ENCODE measurements around the gene NOD1. TPM values are rescaled to one million over a fixed set of nuclear protein-coding genes. Genes with fewer than 3 reads are reported as not detected.
"Not testable (repeated sequence)": the region's sequence is repeated elsewhere in the genome, so short reads cannot be mapped to it uniquely, and the experiment has no call there.

The NOD1 gene, protein sequence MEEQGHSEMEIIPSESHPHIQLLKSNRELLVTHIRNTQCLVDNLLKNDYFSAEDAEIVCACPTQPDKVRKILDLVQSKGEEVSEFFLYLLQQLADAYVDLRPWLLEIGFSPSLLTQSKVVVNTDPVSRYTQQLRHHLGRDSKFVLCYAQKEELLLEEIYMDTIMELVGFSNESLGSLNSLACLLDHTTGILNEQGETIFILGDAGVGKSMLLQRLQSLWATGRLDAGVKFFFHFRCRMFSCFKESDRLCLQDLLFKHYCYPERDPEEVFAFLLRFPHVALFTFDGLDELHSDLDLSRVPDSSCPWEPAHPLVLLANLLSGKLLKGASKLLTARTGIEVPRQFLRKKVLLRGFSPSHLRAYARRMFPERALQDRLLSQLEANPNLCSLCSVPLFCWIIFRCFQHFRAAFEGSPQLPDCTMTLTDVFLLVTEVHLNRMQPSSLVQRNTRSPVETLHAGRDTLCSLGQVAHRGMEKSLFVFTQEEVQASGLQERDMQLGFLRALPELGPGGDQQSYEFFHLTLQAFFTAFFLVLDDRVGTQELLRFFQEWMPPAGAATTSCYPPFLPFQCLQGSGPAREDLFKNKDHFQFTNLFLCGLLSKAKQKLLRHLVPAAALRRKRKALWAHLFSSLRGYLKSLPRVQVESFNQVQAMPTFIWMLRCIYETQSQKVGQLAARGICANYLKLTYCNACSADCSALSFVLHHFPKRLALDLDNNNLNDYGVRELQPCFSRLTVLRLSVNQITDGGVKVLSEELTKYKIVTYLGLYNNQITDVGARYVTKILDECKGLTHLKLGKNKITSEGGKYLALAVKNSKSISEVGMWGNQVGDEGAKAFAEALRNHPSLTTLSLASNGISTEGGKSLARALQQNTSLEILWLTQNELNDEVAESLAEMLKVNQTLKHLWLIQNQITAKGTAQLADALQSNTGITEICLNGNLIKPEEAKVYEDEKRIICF
- 3.1 and 5.6 TPM in 2 replicates for total RNA-seq

DNA sequence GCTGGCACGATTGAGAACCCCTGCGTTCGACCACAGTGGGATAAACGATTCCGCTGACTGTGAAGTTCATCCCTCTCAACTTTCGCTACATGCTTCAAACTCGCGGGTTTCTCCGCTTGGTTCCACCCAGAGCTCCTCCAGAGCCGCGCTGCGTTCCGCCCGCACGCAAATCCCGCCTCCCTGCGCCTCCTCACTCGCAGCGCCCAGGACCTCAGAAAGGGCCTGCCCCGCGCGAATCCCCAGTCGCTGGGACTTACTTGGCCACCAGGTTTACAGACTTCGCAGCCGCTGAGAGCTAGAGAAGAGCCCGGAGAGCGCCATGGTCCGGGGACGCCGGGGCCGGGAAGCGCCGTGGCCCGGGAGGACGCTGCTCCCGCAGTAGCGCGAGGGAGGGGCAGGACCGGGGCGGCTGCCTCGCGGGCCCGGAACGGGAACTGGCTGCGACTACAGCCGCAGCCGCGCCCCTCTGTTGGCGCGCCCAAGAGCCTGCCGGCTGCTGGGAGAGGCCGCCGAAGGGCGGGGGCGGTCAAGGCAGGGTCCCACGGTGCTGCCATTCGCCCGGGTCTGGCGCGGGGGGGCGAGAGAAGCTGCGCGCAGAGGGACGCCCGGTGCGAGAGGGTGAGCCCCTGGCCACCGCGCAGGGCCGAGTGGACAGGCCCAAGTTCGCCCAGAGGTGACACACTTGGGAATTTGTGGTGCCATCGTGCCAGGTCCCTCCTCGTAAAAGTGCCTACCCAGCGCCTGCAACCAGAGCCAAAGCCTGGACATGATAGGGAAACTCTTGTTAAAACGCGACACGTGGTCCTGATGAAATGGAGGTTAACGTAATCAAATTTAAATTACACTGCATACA lies at the start of gene NOD1:
NOD1 (minus strand) TSS at position 436 of the 853 bp plus-strand sequence. CDS start 21,863 bp downstream, outside the sequence.
- DNase-seq (ENCODE audit: low read depth), result peak; percentile 36

- DNase-seq (ENCODE audit: low read depth), result not testable (repeated sequence)
Observed at GRCh38 chr7:30527297-30527696, 48.7 kb upstream of the NOD1 start.

DNA sequence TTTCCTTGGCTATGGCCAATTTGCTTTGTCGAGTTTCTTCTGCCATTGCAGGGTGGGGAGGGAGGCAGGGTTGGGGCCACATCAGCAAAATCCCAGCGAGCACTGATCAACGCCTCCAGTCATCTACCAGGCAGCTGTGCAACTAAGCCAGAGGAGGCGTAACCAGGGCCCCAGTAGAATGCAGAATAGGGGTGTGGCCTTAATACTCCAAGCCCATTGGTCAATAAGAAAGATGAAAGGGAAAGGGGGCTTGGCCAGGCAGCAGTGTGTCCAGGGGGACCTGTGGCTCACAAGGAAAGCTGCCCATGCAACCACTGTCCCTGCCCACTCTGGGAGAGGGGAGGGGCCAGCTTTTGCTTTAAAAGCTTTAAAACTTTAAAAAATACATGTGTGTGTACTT lies 47.6 kb upstream of the NOD1 start:
- DNase-seq (ENCODE audit: low read depth), result no peak

GRCh38 chr7:30525429-30525828 lies 46.8 kb upstream of the NOD1 start:
- DNase-seq (ENCODE audit: low read depth), result no peak

GRCh38 chr7:30524545-30524944 lies 46.0 kb upstream of the NOD1 start:
- no peak for DNase-seq (ENCODE audit: low read depth)

- no peak for DNase-seq (ENCODE audit: low read depth)
Observed at GRCh38 chr7:30523466-30523865, 44.9 kb upstream of the NOD1 start.

DNA sequence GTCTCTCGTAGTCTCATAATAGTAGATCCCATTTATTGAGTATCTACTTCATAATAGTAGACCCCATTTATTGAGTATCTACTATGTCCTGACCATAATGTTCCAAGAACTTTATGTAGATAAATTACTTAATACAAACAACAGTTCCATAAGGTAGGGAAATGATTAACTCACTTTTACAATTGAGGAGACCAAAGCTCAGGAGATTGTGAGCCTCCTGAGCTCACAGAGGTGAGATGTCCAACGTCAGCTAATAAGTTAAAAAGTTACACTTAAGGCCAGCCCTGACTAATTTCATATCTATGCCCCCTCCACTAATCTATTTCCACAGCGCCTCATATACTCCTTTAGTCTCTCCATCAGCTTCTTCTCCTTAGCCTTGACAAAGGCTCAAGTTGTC lies 43.6 kb upstream of the NOD1 start:
- DNase-seq (ENCODE audit: low read depth), result no peak

DNA sequence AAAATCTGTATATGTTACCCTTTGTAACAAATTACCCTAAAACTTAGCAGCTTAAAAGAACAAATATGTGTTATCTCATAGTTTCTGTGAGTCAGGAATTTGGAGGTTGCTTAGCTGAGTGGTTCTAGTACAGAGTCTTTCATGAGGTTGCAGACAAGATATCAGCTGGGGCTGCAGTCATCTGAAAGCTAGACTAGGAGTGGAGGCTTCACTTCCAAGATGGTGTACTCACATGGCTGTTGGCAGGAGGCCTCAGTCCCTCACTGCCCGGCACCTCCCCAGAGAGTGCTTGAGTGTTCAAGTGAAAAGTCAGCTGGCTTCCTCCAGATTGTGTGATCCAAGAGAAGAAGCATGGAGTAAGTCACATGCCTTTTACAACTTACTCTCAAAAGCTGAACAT lies 42.9 kb upstream of the NOD1 start:
- DNase-seq (ENCODE audit: low read depth), result no peak

- DNase-seq (ENCODE audit: low read depth), result no peak
Observed at GRCh38 chr7:30519122-30519521, 40.5 kb upstream of the NOD1 start.

DNA sequence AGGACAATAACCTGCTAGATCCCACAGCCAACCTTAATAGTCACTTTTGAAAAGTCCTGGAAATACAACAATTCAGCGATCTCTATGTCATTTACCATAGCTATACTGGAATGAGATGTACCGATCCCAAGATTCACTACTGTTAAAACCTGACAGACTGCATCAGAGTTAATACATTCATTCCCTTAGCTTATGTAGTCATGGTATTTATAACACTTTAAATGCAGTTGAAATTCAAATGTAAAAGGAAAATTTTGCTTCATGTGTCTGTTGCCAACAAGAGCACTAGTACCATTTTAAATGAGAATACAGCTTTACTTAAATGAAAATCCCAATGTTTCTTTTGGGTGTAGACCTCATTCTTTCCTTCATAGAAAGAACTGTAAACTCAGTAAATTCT lies 37.2 kb upstream of the NOD1 start:
- no peak for DNase-seq (ENCODE audit: low read depth)

GRCh38 chr7:30514776-30515175 lies 36.2 kb upstream of the NOD1 start:
- DNase-seq (ENCODE audit: low read depth), result no peak

DNA sequence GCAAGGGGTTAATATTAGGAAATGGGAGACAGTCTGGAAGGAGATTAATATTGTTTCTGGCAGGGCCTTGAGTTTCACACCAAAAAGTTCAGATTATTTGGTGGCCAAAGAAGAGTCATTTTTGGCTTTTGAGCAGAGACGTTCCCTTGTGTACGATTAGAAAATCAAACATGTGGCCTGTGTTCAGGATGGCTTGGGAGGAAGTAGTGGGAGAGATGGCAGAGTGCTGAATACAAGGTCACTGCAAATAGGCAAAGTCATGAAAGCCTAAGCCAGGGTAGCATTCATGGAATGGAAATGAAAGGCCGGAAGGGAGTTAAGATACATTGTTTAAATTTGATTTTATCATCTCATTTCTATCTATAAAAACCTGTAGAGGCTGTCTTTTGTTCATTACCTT lies 35.6 kb upstream of the NOD1 start:
- DNase-seq (ENCODE audit: low read depth), result no peak

DNA sequence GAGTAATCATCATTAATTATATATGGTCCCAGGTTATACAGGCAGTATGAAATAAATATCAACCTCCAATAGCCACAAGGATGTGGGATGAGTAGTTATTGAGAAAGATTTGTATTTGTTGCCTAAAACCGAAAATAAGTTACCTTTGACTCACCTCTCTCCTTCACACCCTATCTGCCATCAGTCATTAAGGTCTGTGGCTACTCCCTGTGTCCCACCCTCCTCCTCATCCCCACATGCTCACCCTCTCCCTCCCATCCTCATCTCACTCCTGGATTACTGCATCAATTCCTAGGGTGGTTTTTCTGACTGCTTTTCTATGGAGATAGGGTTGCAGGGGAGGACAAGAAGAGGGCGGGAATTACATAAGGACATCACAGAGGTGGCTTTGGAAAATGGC lies 35.2 kb upstream of the NOD1 start:
- no peak for DNase-seq (ENCODE audit: low read depth)

- no peak for DNase-seq (ENCODE audit: low read depth)
Observed at GRCh38 chr7:30511973-30512662, 33.5 kb upstream of the NOD1 start.

GRCh38 chr7:30511494-30511893 lies 32.9 kb upstream of the NOD1 start:
- DNase-seq (ENCODE audit: low read depth), result no peak

DNA sequence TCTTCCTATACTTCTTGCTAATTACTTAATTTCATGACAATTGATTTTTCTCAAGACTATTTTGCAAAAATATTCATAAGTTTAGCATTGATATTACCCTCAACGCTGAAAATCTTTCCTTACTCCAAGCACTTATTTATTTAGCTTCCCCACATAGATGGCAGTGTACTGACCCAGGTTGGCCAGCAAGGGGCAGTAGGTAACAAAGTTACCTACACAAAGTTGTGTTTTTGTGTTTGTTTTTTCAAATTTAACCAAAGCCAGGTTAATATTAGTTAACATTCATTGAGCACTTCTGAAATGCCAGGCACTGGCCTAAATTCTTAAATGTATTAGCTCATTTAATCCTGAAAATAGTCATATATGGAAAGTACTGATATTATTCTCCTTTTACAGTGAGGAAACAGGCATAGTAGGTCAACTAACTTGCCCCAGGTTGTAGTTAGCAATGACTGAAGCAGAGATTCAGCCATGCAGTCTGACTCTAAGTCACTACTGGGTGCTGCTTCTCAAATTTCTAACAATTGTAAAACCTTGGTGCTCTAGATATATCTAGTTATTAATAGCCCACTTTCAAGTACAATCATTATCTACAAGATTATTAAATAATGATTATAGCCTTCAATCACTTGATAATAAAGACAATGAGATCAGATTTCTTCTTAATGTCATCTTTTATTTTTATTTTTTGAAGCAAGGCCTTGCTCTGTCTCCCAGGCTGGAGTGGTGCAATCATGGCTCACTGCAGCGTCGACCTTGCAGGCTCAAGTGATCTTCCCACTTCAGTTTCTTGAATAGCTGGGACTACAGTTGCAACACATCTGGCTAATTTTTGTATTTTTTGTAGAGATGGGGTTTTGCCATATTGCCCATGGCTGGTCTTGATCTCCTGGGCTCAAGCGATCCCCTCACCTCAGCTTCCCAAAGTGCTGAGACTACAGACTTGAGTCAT lies 31.8 kb upstream of the NOD1 start:
- DNase-seq (ENCODE audit: low read depth), result peak; percentile 57

GRCh38 chr7:30509171-30509857 lies 30.7 kb upstream of the NOD1 start:
- DNase-seq (ENCODE audit: low read depth), result not testable (repeated sequence)

DNA sequence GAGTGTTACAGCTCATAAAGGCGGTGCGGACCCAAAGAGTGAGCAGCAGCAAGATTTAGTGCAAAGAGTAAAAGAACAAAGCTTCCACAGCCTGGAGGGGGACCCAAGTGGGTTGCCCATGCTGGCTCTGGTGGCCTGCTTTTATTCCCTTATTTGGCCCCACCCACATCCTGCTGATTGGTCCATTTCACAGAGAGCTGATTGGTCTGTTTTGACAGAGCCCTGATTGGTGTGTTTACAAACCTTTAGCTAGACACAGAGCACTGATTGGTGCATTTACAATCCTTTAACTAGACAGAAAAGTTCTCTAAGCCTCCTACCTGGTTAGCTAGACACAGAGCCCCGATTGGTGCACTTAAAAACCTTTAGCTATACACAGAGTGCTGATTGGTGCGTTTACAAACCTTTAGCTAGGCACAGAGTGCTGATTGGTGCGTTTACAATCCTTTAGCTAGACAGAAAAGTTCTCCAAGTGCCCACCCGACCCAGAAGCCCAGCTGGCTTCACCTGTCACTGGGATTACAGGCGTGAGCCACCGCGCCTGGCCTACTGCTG lies 28.8 kb upstream of the NOD1 start:
- DNase-seq (ENCODE audit: low read depth), result not testable (repeated sequence)

- no peak for DNase-seq (ENCODE audit: low read depth)
Observed at GRCh38 chr7:30505174-30505697, 26.7 kb upstream of the NOD1 start.
